ENCODE measurements around the gene STARD5.
"Not testable (repeated sequence)": the region's sequence is repeated elsewhere in the genome, so short reads cannot be mapped to it uniquely, and the experiment has no call there.

Gene STARD5

GRCh38 chr15:81337241-81337640 is 13.3 kb upstream of the STARD5 start:
- DNase-seq (ENCODE audit: low spot score), result no peak

GRCh38 chr15:81336568-81336967 is 12.6 kb upstream of the STARD5 start:
- peak; percentile 17 for DNase-seq (ENCODE audit: low spot score)

GRCh38 chr15:81335631-81336030 is 11.7 kb upstream of the STARD5 start:
- DNase-seq (ENCODE audit: low spot score), result no peak

GRCh38 chr15:81334768-81335435 is 11.0 kb upstream of the STARD5 start:
- DNase-seq (ENCODE audit: low spot score), result no peak

- DNase-seq (ENCODE audit: low spot score), result no peak
These were observed 9.4 kb upstream of the STARD5 start for GRCh38 chr15:81333363-81333762.

- DNase-seq (ENCODE audit: low spot score), result no peak
These were observed 8.4 kb upstream of the STARD5 start for GRCh38 chr15:81332326-81332725.

GRCh38 chr15:81331600-81331999 is 7.7 kb upstream of the STARD5 start:
- DNase-seq (ENCODE audit: low spot score), result no peak

GRCh38 chr15:81331141-81331540 is 7.2 kb upstream of the STARD5 start:
- DNase-seq (ENCODE audit: low spot score), result not testable (repeated sequence)

- DNase-seq (ENCODE audit: low spot score), result no peak
These were observed 6.6 kb upstream of the STARD5 start for GRCh38 chr15:81330366-81331090.

GRCh38 chr15:81329446-81329845 is 5.5 kb upstream of the STARD5 start:
- no peak for DNase-seq (ENCODE audit: low spot score)

- no peak for DNase-seq (ENCODE audit: low spot score)
These were observed 3.6 kb upstream of the STARD5 start for GRCh38 chr15:81327516-81327915.

GRCh38 chr15:81326466-81327212 is 2.7 kb upstream of the STARD5 start:
- no peak for DNase-seq (ENCODE audit: low spot score)

- peak; percentile 21 for DNase-seq (ENCODE audit: low spot score)
These were observed 390 bp downstream of the STARD5 start for GRCh38 chr15:81323559-81323943.

- no peak for DNase-seq (ENCODE audit: low spot score)
These were observed 1.2 kb downstream of the STARD5 start for GRCh38 chr15:81322676-81323253.

GRCh38 chr15:81321667-81322066 is 2.3 kb downstream of the STARD5 start:
- DNase-seq (ENCODE audit: low spot score), result no peak

GRCh38 chr15:81317642-81318017 is 6.3 kb downstream of the STARD5 start:
- no peak for DNase-seq (ENCODE audit: low spot score)

GRCh38 chr15:81316267-81316666 is 7.7 kb downstream of the STARD5 start:
- no peak for DNase-seq (ENCODE audit: low spot score)

- DNase-seq (ENCODE audit: low spot score), result no peak
These were observed 8.3 kb downstream of the STARD5 start for GRCh38 chr15:81315452-81316175.

GRCh38 chr15:81314378-81314777 is 9.6 kb downstream of the STARD5 start:
- no peak for DNase-seq (ENCODE audit: low spot score)

- no peak for DNase-seq (ENCODE audit: low spot score)
These were observed 10.3 kb downstream of the STARD5 start for GRCh38 chr15:81313686-81314085.

- DNase-seq (ENCODE audit: low spot score), result no peak
These were observed 11.0 kb downstream of the STARD5 start for GRCh38 chr15:81312790-81313543.
